HG02588 (cell line): ENCODE data around the gene AGAP3.
A peak's percentile ranks its signal among the peaks of the same experiment; 100 is the strongest.

Source experiments
- ATAC-seq: cut with Tn5 transposase; IDR thresholded peaks from one replicate; pipeline ENCODE4 v1.9.1; 2021; ENCODE audit warnings: mild to moderate bottlenecking, moderate library complexity; ENCODE audit not compliant: unreplicated experiment

Gene AGAP3

DNA sequence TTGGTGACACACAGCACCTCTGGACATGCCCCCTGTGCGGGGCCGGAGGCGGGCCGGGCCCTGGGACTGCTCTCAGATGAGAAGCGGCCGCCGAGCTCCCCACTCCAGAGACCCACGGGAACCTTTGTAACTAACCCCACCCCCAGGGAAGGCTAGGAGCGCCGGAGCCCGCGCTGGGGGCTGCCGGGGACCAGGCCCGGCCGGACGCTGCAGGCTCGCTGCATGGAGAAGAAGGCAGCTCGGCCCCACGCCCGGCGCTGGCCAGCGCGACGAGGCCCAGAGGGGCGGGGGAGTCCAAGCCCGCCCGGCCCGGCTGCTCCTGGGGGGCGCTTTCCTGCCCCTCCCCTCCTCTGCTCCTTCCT lies 36.5 kb downstream of the AGAP3 start:
- ATAC-seq: no peak

DNA sequence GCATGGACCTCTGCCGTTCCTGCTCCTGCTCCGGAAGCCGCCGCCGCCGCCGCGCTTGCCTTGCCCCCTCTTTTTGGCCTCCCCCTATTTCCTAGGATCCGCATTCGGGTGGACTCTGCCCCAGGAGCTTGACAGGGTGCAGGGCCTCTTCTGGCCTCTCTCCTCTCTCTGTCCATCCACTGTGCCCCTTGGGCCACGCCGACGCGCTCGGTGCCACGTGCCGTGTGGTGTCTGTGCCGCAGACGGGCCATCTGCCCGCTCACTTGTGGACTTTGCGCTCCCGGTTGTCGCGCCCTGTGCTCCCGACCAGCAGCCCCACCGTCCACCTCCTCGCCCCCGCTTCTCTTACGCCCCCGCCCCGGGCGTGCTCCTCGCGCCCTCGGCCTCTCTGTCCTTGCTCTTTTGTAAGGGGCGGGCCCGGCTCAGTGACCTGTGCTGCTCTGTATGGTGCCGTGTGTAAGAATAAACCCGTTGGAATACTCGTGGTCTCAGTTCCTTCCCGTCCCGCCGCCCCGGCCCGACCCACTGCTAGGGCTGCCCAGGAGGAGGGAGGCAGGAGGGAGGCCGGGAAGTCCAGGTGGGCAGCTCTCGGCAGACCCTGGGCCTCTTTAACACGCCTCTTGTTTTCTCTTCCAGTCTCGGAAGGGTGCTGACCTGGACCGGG lies 37.0 kb downstream of the AGAP3 start:
- no peak for ATAC-seq

DNA sequence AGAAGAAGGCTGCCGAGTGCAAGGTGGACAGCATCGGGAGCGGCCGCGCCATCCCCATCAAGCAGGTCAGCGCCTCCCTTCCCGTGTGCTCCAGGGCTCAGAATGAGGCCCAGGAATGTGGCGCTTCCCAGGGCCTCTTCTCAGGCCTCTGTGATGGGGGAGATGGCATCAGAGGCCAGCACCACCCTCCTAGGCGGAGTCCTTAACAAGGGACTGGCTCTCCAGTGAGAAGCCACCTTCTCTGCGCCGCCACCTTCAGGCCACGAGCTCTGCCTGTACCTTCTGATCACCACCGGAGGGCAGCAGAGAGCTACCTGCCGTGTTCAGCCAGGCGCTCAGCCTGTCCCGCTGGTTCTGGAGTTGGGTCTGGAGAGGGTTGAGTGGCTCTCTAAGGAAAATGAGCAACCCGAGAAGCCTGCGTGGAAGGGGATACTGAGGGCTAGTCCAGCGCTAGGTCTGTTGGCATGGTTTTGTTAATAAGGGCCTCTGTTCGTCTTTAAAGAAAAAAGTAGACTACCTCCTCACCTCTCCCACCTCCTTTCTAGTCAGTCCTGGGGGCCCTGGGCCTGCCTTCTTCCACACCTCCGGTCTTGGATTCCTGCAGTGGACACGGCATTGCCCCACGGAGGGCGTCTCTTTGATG lies 37.7 kb downstream of the AGAP3 start:
- ATAC-seq: peak; percentile 85

DNA sequence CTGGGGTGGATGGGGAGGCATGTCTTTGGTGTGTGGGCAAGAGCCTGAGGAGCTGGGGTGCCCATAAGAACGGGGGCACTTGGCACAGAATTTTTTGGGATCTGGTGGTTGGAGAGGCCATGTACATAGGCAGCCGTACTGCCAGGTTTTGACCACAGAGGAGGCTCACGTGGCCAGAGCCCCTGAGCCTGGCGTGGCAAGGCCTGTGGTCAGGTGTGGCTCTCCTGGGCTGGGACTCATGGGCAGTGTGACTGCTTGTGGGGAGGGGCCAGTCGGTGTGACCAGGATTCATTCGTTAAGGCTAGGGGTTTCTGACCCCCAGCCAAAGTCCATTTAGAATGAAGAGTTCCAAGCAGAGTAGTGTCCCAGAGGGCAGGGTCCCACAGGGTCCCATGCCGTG lies 38.2 kb downstream of the AGAP3 start:
- ATAC-seq: no peak

DNA sequence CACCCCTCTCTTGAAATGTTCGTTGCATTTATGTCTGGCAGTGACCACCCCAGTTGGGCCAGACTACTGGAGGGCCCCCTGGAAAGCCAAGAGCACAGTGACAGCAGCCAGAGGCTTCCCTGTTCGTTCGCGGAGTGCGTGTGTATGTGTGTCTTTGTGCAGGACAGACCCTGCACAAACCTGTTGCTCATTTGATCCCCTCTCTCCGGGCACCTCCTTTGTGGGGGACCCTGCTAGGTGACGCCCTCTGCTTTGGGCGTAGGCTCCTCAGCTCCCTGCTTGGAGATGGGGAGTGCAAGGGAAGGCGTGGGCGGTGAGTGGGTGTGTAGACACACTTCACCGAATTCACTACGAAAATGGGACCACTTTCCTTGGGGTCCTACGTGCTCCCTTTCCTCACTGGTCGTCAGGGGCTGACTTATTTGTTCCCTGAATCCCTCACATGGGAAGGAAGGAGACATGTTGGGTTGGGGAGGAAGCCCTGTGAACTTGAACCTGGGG lies 38.7 kb downstream of the AGAP3 start:
- ATAC-seq: no peak

DNA sequence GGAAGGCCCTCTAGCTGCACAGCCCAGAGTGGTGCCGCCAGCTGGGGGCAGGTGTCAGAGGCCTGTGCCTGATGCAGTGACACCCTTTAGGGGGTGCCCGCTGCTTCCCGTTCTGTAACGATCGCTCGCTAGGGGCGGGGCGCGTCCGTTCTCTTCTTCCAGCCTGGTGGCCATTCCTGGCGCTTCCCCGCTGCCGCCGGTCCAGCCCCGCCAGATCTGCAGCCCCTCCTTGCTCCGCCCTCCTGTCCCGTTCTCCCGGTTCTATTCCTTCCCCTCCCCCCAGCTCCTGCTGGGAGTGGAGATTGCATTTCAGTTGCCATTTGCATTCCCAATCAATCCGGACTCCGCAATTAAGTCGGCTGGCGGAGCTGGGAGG lies 39.2 kb downstream of the AGAP3 start:
- no peak for ATAC-seq

DNA sequence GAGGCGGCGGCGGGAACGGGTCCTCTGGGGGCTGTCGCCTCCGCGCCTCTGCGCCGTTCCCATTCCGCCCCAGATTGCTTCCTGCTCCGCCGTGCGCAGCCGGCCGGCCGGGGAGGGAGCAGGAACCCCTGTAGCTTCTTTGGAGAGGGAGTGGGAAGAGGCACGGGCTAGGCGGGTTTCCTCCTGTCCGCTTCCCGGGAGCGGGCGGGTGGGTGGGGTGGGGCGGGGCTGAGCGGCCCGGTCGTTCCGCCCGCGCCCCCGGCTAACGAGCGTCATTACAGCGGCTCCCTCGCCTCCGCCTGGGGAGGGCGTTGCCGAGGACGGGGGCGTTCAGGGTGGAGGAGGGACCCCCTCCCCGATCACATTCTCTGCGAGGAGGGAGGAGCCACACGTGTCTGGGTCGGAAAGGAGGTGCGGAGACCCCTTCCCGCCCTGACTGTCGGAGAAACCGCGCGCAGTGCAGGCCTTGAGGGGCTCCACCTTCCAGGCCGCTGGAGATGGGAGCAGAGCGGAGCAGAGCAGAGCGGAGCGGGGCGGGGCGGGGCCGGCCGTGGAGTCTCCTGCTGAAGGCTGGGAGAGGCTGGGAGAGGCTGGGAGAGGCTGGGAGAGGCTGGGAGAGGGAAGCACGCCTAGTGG lies 39.7 kb downstream of the AGAP3 start:
- no peak for ATAC-seq

DNA sequence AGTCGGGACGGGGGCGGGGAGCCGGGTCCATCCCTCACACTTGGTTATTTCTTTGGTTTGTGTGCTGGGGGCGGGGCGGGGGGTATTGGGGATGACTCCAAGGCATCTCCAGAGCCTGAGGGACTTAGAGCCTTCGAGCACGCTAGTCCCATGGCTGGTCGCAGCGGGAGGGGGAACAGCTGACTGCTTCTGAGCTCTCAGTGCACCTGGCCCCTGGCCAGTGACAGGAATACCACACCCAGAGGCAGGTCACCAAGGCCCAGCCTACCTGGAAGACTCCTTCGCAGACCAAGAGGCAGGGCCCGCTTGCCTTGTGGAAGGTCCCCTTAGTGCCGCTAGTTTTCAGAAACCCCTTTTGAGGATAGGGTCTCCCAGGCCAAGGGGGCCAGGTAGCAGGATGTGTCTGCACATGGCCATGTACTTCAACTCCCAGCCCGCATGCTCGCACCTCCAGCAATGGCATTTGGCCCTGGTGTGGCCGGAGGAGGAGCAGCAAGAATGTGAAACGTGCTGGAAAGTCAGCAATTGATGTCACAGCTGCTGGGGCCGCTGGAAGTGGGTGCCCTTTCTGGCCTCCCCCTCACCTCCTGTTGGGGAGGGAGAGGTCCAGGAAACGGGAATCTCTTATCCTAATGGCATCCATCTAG lies 40.3 kb downstream of the AGAP3 start:
- no peak for ATAC-seq

DNA sequence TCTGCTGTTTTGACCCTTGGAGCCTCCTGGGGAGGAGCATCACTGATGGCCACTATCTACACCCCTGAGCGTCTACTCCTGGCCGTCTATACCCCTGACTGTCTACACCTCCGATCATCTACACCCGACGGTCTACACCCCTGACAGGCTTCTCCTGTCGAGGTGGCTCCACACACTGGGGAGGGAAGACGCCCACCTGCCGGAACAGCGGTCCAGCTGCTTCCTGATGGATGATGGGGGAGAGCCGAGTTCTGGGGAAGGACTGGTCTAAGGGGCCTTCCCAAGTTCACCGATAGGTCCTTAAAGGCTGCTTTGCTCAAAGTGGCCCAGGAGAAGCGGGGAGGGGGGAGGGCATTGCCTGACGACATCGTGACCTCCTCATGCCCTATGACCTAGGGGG lies 41.9 kb downstream of the AGAP3 start:
- ATAC-seq: no peak

DNA sequence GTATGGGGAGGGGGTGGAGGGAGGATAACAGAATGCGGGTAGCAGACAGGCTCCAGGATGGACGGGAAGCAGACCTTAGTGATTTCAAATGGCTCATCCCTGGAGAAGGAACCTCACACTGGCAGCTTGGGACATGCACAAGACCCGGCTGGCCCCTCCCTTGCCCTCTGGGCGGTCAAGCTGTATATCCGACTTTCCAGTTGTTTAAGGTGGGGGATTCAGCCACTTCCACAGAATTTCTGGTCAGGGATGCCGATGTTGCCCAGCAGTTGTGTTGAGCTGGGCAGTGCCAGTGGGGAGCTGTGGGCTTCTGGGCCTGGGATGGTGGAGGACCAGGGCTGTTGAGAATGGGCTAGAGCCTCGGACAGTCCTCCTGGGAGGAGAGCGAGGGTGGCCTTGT lies 42.4 kb downstream of the AGAP3 start:
- no peak for ATAC-seq

DNA sequence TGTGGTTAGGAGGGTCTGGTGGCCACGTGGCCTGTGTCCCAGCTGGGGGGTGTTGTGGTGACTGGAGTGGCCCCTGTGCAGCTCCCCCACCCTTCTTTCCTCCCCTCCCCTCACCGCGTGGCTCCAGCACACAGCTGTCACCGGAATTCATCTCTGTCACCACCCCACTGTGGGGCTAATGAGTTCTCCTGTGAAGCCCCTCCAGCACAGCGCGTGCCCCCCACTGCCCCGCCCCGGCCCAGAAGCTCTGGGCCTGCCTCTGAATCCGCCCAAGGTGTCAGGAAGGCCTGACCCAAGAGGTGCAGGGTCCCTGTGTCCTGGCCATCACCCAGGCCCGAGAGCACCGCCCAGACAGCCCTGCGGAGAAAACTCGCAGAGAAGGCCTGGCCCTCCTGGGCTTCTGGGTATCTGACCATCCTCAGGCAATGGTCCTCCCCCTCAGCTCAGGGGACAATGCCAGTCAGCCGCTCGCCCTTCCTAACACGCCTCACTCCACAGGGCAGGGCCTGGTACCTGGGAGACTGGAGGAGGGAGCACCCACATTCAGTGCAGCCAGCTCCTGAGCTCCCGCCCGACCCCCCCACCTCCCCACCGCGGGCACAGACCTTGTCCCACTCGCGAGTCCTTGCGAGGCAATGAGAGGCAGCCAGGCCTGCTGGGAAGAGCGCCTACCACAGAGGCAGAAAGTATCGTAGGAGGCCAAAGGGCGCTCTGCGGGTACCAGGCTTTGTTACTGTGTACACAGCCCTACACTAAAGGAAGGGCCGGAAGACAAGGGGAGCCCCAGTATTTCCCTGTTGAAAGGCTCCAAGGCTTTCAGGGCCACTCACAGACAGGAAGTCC lies 43.1 kb downstream of the AGAP3 start:
- ATAC-seq: no peak

DNA sequence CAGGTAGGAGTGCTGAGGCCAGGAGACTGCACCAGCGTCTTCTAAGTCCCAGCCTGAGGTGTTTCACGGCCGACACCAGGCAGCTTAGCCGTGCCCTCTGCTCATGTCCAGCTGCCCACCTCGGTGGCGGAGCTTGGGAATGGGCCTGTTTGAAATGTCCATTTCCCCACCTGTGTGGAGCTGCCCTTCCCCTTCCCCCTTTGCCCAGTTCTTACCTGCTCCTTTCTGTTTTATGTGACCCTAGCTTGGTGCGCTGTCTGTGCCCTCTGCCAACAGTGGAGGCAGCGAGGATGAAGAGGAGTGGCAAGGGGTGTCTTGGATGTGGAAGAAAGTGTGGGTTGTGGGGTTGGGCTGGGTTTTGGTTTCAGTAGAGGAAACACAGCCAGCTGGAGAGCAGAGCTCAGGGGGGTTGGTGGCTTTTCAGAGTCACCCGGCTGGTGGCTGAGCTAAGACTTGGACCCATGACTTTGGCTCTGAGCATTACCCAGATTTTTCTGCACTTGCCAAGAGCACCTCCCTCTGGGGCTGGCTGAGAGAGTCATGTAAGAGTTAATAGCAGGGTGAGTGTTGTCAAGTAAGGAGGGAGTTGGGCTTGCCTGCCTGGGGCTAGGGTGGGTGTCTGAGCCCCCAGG lies 43.8 kb downstream of the AGAP3 start:
- no peak for ATAC-seq

DNA sequence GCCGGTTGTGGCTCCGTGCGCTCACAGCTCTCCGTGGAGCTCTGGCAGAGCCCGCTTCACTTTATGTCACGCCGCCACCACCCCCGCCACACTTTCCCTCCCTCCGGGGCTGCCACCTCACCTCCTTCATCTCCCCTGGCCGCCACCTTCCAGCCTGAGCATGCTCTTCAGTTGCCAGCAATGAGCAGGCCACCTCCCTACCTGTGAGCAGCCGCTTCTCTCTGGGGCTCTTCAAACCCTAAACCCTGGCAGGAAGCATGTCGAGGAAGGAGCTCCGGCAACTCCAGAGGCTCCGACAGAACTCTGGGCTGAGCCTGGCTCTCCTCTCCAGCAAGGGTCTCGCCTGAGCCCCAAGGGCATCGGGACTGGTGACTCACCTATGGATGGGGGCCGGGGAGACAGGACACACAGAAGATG lies 44.5 kb downstream of the AGAP3 start:
- no peak for ATAC-seq

DNA sequence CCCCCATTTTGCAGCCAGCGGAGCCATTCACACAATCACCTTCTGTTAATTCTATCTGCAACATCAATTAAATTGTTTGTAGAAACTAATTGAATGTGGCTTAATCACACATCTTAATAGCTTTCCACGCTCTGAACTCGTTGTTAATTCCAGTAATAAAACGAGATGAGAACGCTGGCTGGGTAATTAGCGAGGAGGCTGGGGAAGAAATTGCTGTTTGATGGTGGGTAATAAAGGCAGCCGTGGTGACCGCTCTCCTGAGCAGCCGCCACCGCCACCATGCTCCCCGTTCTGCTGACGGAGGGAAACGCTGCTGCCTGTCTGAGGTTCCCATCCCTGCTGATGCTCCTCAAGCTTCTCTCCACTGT lies 44.9 kb downstream of the AGAP3 start:
- ATAC-seq: no peak

DNA sequence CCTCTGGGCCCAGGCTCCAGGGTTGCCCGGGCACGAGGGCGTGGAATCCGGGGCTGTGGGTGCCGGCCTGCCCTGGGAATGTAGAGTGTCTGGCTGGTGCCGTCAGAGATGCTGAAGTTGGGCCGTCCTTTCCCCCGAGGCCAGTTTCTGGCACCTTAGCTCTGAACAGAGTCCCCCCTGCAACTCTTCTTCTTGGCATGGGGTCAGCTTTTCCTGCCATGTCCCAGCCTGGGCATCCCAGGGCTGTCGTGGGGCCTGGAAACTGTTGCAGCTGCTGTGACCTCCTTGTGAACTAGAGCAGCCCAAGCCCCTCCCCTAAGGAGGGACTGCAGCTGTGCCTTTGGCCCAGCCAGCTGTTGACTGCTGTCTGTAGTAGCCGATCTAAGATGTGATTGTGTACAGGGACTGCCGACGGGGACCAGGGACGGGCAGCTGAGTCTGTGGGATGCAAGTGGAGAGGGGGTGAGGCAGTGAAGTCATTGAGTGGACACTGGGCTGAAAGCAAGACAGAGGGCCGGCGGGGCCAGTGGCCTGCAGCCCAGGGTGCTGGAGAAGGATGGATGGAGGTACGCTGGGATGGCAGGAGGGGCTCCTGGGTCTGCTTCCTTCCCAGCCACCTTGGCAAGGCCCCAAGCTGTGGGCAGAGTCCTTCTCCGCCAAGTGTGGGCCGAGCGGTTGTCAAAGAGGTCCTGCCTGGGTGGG lies 45.5 kb downstream of the AGAP3 start:
- ATAC-seq: no peak

DNA sequence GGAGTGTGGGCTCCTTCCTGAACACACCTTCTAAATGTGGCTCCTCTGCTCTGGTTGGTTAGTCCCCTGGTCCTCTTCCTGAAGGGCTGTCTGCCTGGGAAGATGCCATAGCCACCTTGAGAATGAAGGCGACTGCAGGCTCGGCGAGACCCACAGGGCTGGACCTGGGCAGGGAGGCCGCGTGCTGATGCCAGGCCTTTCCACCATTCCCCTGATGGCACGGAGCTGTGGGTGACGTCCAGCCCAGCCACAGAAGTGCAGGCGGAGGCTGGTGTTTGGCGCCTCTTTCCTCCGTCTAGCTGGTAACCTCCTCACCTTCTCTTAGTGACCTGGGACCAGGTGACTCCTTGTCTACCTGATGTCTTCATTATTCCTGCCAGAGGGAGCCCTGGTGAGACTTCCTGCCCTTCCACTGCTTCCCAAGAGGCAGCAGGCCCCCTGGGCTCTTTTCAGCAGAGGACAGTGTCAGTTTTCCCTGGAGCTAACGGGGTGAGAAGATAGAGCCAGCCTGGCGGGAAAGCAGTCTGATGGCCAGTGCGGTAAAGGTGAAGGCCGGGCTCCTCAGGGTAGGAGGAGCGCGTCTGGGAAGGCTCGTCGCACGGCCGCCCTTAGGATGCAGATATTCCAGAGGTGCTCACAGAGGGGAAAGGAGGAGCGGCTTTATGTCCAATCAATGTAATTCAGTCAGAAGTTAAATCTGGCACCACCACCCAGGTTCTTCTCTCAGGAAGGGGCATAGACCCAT lies 46.4 kb downstream of the AGAP3 start:
- no peak for ATAC-seq

DNA sequence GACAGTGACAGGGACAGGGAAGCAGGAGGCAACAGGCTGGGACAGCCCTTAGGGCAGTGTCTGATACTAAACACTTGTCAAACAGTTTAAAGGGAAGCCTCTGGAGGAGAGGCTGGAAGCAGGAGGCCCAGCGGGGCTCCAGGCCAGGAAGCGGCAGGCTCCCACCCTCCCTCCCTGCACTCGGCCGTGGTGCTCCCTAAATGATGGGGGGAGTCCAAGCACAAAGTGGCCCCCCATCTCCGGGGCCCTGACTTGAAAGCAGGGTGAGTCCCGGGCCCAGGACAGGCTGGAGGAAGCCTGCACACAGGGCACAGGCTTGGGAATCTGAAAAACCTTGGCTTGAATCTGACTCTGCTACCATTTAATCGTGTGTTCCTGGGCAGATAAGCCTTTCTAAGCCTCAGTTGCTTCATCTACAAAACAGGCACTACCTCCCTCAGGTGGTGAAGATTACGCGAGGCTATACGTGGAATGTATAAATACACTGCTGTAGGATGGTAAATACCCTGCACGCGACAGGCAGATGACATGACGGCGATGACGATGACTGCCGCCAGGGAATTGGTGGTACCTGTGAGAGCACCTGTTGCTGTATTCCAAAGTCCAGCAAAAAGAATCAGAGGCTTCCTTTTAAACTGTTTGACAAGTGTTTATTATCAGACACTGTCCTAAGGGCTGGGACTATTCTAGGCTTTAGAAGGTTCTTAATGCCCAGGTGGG lies 47.2 kb downstream of the AGAP3 start:
- no peak for ATAC-seq

DNA sequence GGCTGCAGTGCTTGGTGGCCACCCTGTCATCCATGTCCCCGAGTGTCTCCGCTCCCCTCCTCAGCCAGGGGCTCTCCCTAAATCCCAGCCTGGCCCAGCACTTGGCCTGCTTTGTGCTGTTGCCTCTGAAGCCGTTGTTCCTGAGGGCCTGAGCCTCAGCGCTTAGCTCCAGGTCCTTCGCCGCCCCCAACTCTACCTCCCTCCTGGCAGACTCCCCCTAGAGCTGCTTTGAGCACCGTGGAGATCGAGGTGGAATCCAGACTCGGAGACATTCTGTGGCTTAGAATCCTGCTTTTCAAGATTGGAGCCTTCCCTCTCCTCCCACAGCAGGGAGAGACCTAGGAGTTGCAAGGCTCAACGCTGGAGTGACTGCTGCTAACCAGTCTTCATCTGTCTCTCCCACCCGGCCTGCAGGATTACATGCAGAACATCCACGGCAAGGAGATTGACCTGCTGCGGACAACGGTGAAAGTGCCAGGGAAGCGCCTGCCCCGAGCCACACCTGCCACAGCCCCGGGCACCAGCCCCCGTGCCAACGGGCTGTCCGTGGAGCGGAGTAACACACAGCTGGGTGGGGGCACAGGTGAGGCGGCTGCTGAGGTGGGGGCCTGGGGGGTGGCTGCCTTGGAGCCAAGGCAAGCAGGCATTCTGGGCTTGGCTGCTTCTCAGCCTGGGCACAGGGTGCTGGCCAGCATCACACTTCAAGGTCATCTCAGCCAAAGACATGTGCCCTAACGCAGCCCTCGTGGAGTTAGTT lies 47.9 kb downstream of the AGAP3 start:
- no peak for ATAC-seq
